HG03354 (cell line): ENCODE measurements around the gene BRD1.

Experiments used
- ATAC-seq: cut with Tn5 transposase; IDR thresholded peaks from one replicate; pipeline ENCODE4 v1.9.1; 2021; ENCODE audit warnings: mild to moderate bottlenecking; ENCODE audit not compliant: unreplicated experiment, poor library complexity, severe bottlenecking

The BRD1 gene

GRCh38 chr22:49737101-49737551 lies 90.5 kb downstream of the BRD1 start:
- ATAC-seq = no peak

- no peak for ATAC-seq
Measured at GRCh38 chr22:49736538-49736937, 91.1 kb downstream of the BRD1 start.

GRCh38 chr22:49735901-49736421 lies 91.7 kb downstream of the BRD1 start:
- ATAC-seq = no peak

- no peak for ATAC-seq
Measured at GRCh38 chr22:49735411-49735900, 92.2 kb downstream of the BRD1 start.

- no peak for ATAC-seq
Measured at GRCh38 chr22:49734882-49735281, 92.8 kb downstream of the BRD1 start.

- ATAC-seq = no peak
Measured at GRCh38 chr22:49734390-49734789, 93.3 kb downstream of the BRD1 start.

- no peak for ATAC-seq
Measured at GRCh38 chr22:49733631-49734030, 94.0 kb downstream of the BRD1 start.

GRCh38 chr22:49730656-49731055 lies 97.0 kb downstream of the BRD1 start:
- ATAC-seq = no peak

- ATAC-seq = no peak
Measured at GRCh38 chr22:49728570-49729271, 99.0 kb downstream of the BRD1 start.

GRCh38 chr22:49727881-49728569 lies 99.6 kb downstream of the BRD1 start:
- no peak for ATAC-seq

GRCh38 chr22:49727191-49727880 lies 100.3 kb downstream of the BRD1 start:
- no peak for ATAC-seq

GRCh38 chr22:49726701-49727101 lies 101.0 kb downstream of the BRD1 start:
- no peak for ATAC-seq

GRCh38 chr22:49726022-49726681 lies 101.5 kb downstream of the BRD1 start:
- ATAC-seq = no peak

- no peak for ATAC-seq
Measured at GRCh38 chr22:49725516-49725915, 102.2 kb downstream of the BRD1 start.

GRCh38 chr22:49724893-49725489 lies 102.7 kb downstream of the BRD1 start:
- ATAC-seq = no peak

- ATAC-seq = no peak
Measured at GRCh38 chr22:49724030-49724892, 103.4 kb downstream of the BRD1 start.

GRCh38 chr22:49723478-49724029 lies 104.1 kb downstream of the BRD1 start:
- ATAC-seq = no peak
